ENCODE results near the gene MAGIX.

Gene MAGIX

DNA sequence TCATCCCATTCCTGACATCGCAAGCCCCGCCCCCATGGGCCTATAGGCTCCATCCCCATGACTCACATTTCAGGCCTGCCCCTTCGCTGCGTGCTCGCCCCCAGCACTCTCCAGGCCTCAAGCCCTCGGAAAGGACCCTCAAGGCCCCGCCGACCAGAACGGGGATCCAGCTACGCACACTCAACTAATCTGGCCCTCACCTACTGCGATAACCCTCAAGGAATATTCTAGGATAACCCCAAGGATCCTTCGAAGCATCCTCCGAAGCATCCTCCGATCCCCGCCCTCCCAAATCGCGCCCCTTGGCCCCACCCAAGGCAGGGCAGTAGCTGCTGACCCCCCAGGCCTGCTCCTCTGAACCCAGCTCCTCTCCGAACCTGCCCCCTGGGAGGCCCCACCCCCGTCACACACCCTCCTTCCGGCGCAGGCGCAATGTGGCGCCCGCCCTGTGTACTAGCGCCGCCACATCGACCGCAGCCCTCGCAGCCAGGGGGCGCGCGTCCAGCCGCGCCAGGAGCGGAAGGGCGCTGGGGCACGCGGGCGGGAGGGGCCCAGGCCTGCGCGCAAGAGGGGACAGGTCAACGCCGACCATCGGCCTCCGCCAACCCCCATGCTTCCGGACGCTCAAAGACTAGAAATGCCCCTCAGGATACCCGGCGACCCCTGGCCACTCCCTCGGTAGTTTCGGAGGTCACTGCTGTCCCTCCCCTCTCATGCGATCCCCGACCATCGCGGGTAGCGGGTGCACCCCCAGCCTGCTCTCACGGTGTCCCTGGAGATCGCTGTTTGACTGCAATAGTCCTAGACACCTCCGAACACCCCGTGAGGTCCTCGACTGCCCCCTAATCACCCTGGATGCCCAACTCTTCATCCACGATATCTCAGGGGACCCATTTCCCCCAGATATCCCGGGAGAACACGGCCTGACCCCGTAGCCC is 6.4 kb upstream of the MAGIX start (continued):
- TF ChIP-seq, protein P1, sequence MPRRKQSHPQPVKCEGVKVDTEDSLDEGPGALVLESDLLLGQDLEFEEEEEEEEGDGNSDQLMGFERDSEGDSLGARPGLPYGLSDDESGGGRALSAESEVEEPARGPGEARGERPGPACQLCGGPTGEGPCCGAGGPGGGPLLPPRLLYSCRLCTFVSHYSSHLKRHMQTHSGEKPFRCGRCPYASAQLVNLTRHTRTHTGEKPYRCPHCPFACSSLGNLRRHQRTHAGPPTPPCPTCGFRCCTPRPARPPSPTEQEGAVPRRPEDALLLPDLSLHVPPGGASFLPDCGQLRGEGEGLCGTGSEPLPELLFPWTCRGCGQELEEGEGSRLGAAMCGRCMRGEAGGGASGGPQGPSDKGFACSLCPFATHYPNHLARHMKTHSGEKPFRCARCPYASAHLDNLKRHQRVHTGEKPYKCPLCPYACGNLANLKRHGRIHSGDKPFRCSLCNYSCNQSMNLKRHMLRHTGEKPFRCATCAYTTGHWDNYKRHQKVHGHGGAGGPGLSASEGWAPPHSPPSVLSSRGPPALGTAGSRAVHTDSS (tag by site-specific recombination; IDR thresholded peaks at IDR 0.05) = no peak
- TF ChIP-seq ZNF530 (tag by site-specific recombination; IDR thresholded peaks at IDR 0.05; ENCODE audit: low read depth) = no peak
- TF ChIP-seq SETDB1 (IDR thresholded peaks at IDR 0.05; ENCODE audit: insufficient read length, low read length) = no peak
- TF ChIP-seq ZNF433 (tag by site-specific recombination; IDR thresholded peaks at IDR 0.05; ENCODE audit: low read depth) = no peak
- peak; percentile 81 for TF ChIP-seq ZBTB8A (tag by site-specific recombination; IDR thresholded peaks at IDR 0.05)
- TF ChIP-seq ZNF629 (tag by site-specific recombination; IDR thresholded peaks at IDR 0.05) = peak; percentile 67
- TF ChIP-seq ZNF16 (tag by site-specific recombination; IDR thresholded peaks at IDR 0.05; ENCODE audit: low read depth) = no peak
- TF ChIP-seq SALL2 (tag by site-specific recombination; IDR thresholded peaks at IDR 0.05; ENCODE audit: borderline replicate concordance) = no peak
- TF ChIP-seq ZNF580 (tag by site-specific recombination; IDR thresholded peaks at IDR 0.05) = no peak
- peak; percentile 61; the same call in 1 of the 2 replicates for TF ChIP-seq ZNF76 (tag by site-specific recombination; IDR thresholded peaks at IDR 0.05; ENCODE audit: borderline replicate concordance, low read depth)
- no peak for TF ChIP-seq ZNF140 (tag by site-specific recombination; IDR thresholded peaks at IDR 0.05)
- no peak for TF ChIP-seq ZNF585B (tag by site-specific recombination; IDR thresholded peaks at IDR 0.05)
- TF ChIP-seq GFI1B (tag by site-specific recombination; IDR thresholded peaks at IDR 0.05) = no peak
- no peak for TF ChIP-seq ZNF214 (tag by site-specific recombination; IDR thresholded peaks at IDR 0.05; ENCODE audit: borderline replicate concordance)
- TF ChIP-seq ZNF707 (tag by site-specific recombination; IDR thresholded peaks at IDR 0.05) = no peak
- no peak for TF ChIP-seq ZNF548 (tag by site-specific recombination; IDR thresholded peaks at IDR 0.05)
- no peak for TF ChIP-seq RBAK (tag by site-specific recombination; IDR thresholded peaks at IDR 0.05)
- no peak for TF ChIP-seq ZNF623 (tag by site-specific recombination; IDR thresholded peaks at IDR 0.05)
- no peak for TF ChIP-seq ZNF37A (tag by site-specific recombination; IDR thresholded peaks at IDR 0.05)
- peak; percentile 85 for TF ChIP-seq ZNF394 (tag by site-specific recombination; IDR thresholded peaks at IDR 0.05; ENCODE audit: borderline replicate concordance)
- TF ChIP-seq ZNF146 (tag by site-specific recombination; IDR thresholded peaks at IDR 0.05) = no peak
- TF ChIP-seq ZFP69B (tag by site-specific recombination; IDR thresholded peaks at IDR 0.05) = peak; percentile 51; the same call in 1 of the 2 replicates
- TF ChIP-seq INSM2 (tag by site-specific recombination; IDR thresholded peaks at IDR 0.05) = no peak
- TF ChIP-seq, protein P2, sequence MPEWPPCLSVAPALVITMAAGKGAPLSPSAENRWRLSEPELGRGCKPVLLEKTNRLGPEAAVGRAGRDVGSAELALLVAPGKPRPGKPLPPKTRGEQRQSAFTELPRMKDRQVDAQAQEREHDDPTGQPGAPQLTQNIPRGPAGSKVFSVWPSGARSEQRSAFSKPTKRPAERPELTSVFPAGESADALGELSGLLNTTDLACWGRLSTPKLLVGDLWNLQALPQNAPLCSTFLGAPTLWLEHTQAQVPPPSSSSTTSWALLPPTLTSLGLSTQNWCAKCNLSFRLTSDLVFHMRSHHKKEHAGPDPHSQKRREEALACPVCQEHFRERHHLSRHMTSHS (tag by site-specific recombination; IDR thresholded peaks at IDR 0.05) = no peak
- no peak for TF ChIP-seq ZNF785 (tag by site-specific recombination; IDR thresholded peaks at IDR 0.05)
- 0 out of 2 replicates have a peak, but pooled peaks have one; percentile 38 for TF ChIP-seq ZBTB7A (tag by site-specific recombination; IDR thresholded peaks at IDR 0.05; ENCODE audit: low read depth)
- no peak for TF ChIP-seq ELK4 (IDR thresholded peaks at IDR 0.05; ENCODE audit: borderline replicate concordance, low read depth, low read length)
- TF ChIP-seq ZNF776 (tag by site-specific recombination; IDR thresholded peaks at IDR 0.05; ENCODE audit: borderline replicate concordance) = no peak
- 0 out of 2 replicates have a peak, but pooled peaks have one; percentile 61 for TF ChIP-seq ZBTB10 (tag by site-specific recombination; IDR thresholded peaks at IDR 0.05)
- no peak for TF ChIP-seq ZNF350 (tag by site-specific recombination; IDR thresholded peaks at IDR 0.05)
- TF ChIP-seq PRDM1 (tag by site-specific recombination; IDR thresholded peaks at IDR 0.05) = no peak
- peak; percentile 71 for TF ChIP-seq ZIC2 (tag by site-specific recombination; IDR thresholded peaks at IDR 0.05)

Data from HEK293 (cell line).